ENCODE measurements around the gene ZNF236.

Gene ZNF236

GRCh38 chr18:76960528-76961035, 138.2 kb downstream of the ZNF236 start:
- no peak for TF ChIP-seq REST (IDR thresholded peaks at IDR 0.05; ENCODE audit: insufficient read depth in 1 of 2, low read depth in 2 of 2, low read length in 2 of 2)
- no peak for TF ChIP-seq FOXP2 (optimal IDR thresholded peaks at IDR 0.05; ENCODE audit: borderline replicate concordance, extremely low read depth, extremely low read length, insufficient read depth)
- TF ChIP-seq SIN3A (IDR thresholded peaks at IDR 0.05; ENCODE audit: borderline replicate concordance, insufficient read depth, low read length) = no peak
- TF ChIP-seq TAF1 (IDR thresholded peaks at IDR 0.05; ENCODE audit: borderline replicate concordance, insufficient read depth, low read length) = no peak
- no peak for TF ChIP-seq POLR2AphosphoS5 (IDR thresholded peaks at IDR 0.05; ENCODE audit: low read depth, low read length)

GRCh38 chr18:76962851-76963250, 140.5 kb downstream of the ZNF236 start:
- TF ChIP-seq REST (IDR thresholded peaks at IDR 0.05; ENCODE audit: insufficient read depth in 1 of 2, low read depth in 2 of 2, low read length in 2 of 2) = no peak
- no peak for TF ChIP-seq TAF1 (IDR thresholded peaks at IDR 0.05; ENCODE audit: borderline replicate concordance, insufficient read depth, low read length)
- TF ChIP-seq SIN3A (IDR thresholded peaks at IDR 0.05; ENCODE audit: borderline replicate concordance, insufficient read depth, low read length) = no peak
- no peak for TF ChIP-seq FOXP2 (optimal IDR thresholded peaks at IDR 0.05; ENCODE audit: borderline replicate concordance, extremely low read depth, extremely low read length, insufficient read depth)
- no peak for TF ChIP-seq POLR2AphosphoS5 (IDR thresholded peaks at IDR 0.05; ENCODE audit: low read depth, low read length)

- TF ChIP-seq SIN3A (IDR thresholded peaks at IDR 0.05; ENCODE audit: borderline replicate concordance, insufficient read depth, low read length) (no peak), TAF1 (IDR thresholded peaks at IDR 0.05; ENCODE audit: borderline replicate concordance, insufficient read depth, low read length) (no peak), FOXP2 (optimal IDR thresholded peaks at IDR 0.05; ENCODE audit: borderline replicate concordance, extremely low read depth, extremely low read length, insufficient read depth) (no peak), POLR2AphosphoS5 (IDR thresholded peaks at IDR 0.05; ENCODE audit: low read depth, low read length) (no peak), REST (IDR thresholded peaks at IDR 0.05; ENCODE audit: insufficient read depth in 1 of 2, low read depth in 2 of 2, low read length in 2 of 2) (no peak)
Observed at GRCh38 chr18:76963936-76964335, 141.6 kb downstream of the ZNF236 start.

- TF ChIP-seq FOXP2 (optimal IDR thresholded peaks at IDR 0.05; ENCODE audit: borderline replicate concordance, extremely low read depth, extremely low read length, insufficient read depth) = no peak
- no peak for TF ChIP-seq TAF1 (IDR thresholded peaks at IDR 0.05; ENCODE audit: borderline replicate concordance, insufficient read depth, low read length)
- no peak for TF ChIP-seq REST (IDR thresholded peaks at IDR 0.05; ENCODE audit: insufficient read depth in 1 of 2, low read depth in 2 of 2, low read length in 2 of 2)
- no peak for TF ChIP-seq POLR2AphosphoS5 (IDR thresholded peaks at IDR 0.05; ENCODE audit: low read depth, low read length)
- TF ChIP-seq SIN3A (IDR thresholded peaks at IDR 0.05; ENCODE audit: borderline replicate concordance, insufficient read depth, low read length) = no peak
Observed at GRCh38 chr18:76967721-76968472, 145.5 kb downstream of the ZNF236 start.
